Keratinocyte (primary cell): ENCODE data around the gene SYCE3. TPM values are rescaled to one million over a fixed set of nuclear protein-coding genes. Genes with fewer than 3 reads are reported as not detected.

Experiments used
- DNase-seq: peaks from one replicate; pipeline ENCODE4 v3.0.0-alpha.2; 2011; ENCODE audit warnings: low read depth, missing footprints, low spot score
- FAIRE-seq: peaks from 2 replicates; lab custom pipeline; 2011; peaks lifted over from hg19 to GRCh38; lab: Jason Lieb, UNC
- H2AFZ ChIP-seq: 2 replicates; pipeline ENCODE4 v1.6.0; 2012; ENCODE audit warnings: low read length, control low read depth, inconsistent platforms; ENCODE audit not compliant: control insufficient read depth
- H3K27ac ChIP-seq: 2 replicates; pipeline ENCODE4 v1.5.1; 2011; ENCODE audit warnings: low read length; ENCODE audit not compliant: control insufficient read depth, insufficient read depth
- H3K27me3 ChIP-seq: 3 replicates; pipeline ENCODE4 v1.6.0; 2011; ENCODE audit warnings: low read length; ENCODE audit not compliant: control insufficient read depth, insufficient read depth; ENCODE audit errors: extremely low read depth
- H3K36me3 ChIP-seq, 2 experiments: 2 replicates in 1 of 2; 3 replicates in 1 of 2; pipeline ENCODE4 v1.5.1; 2011; ENCODE audit warnings: low read length in 2 of 2, mild to moderate bottlenecking in 1 of 2; ENCODE audit not compliant: control insufficient read depth in 2 of 2, insufficient read depth in 2 of 2; ENCODE audit errors: extremely low read depth in 1 of 2
- H3K4me1 ChIP-seq: 3 replicates; pipeline ENCODE4 v1.5.1; 2011; ENCODE audit warnings: low read length; ENCODE audit not compliant: control insufficient read depth, insufficient read depth; ENCODE audit errors: extremely low read depth
- H3K4me2 ChIP-seq: 3 replicates; pipeline ENCODE4 v1.6.0; 2011; ENCODE audit warnings: low read depth, low read length; ENCODE audit not compliant: control insufficient read depth, insufficient read depth; ENCODE audit errors: extremely low read depth
- H3K4me3 ChIP-seq, 3 experiments: fragments of 200-600 bp in 1 of 3; sonication (generic) in 1 of 3; 2 replicates in 2 of 3; 3 replicates in 1 of 3; pipeline ENCODE4 v1.5.1; 2011 to 2016; ENCODE audit warnings: low read length in 3 of 3, mild to moderate bottlenecking in 3 of 3, control low read depth in 2 of 3, inconsistent platforms in 1 of 3, low read depth in 1 of 3, mixed read lengths in 1 of 3, mixed run types in 1 of 3, moderate library complexity in 1 of 3; ENCODE audit not compliant: control insufficient read depth in 2 of 3, insufficient read depth in 2 of 3; ENCODE audit errors: extremely low read depth in 1 of 3
- H3K79me2 ChIP-seq: 2 replicates; pipeline ENCODE4 v1.6.0; 2012; ENCODE audit warnings: low read length; ENCODE audit not compliant: control insufficient read depth, insufficient read depth
- H3K9ac ChIP-seq: 3 replicates; pipeline ENCODE4 v1.6.0; 2011; ENCODE audit warnings: low read length; ENCODE audit not compliant: control insufficient read depth, insufficient read depth; ENCODE audit errors: extremely low read depth
- H3K9me1 ChIP-seq: 3 replicates; pipeline ENCODE4 v1.6.0; 2011; ENCODE audit warnings: low read length; ENCODE audit not compliant: control insufficient read depth, insufficient read depth; ENCODE audit errors: extremely low read depth
- H3K9me3 ChIP-seq: 2 replicates; pipeline ENCODE4 v1.5.1; 2012; ENCODE audit warnings: low read depth, low read length; ENCODE audit not compliant: control insufficient read depth
- H4K20me1 ChIP-seq: 3 replicates; pipeline ENCODE4 v1.6.0; 2011; ENCODE audit warnings: low read length; ENCODE audit not compliant: control insufficient read depth, insufficient read depth; ENCODE audit errors: extremely low read depth
- CTCF ChIP-seq, 3 experiments: IDR thresholded peaks in 1 of 3; conservative IDR thresholded peaks in 1 of 3; optimal IDR thresholded peaks in 1 of 3; 2 replicates in 2 of 3; 3 replicates in 1 of 3; pipeline versions ENCODE3 to v1.5.1; 2011; ENCODE audit warnings: low read length in 3 of 3, mild to moderate bottlenecking in 3 of 3, moderate library complexity in 2 of 3, control low read depth in 1 of 3, inconsistent platforms in 1 of 3; ENCODE audit not compliant: insufficient read depth in 2 of 3; ENCODE audit errors: extremely low read depth in 1 of 3
- EZH2 ChIP-seq: IDR thresholded peaks from one replicate; pipeline ENCODE4 v1.6.1; 2012; ENCODE audit warnings: inconsistent platforms, mild to moderate bottlenecking, low read length, moderate library complexity
- dilution Hi-C: fragments of 300-500 bp; cut with MboI; formaldehyde crosslinking; loops from one replicate; pipeline ENCODE4 v1.7.0; 2020; ENCODE audit warnings: low sequenced_read_pairs; ENCODE audit not compliant: extremely low pct_ligation_motif_present
- polyA plus RNA-seq, 5 experiments: library from polyadenylated mRNA; depleted of rRNA in 3 of 5; stranded (reverse) in 3 of 5; stranded (forward) in 1 of 5; unstranded in 1 of 5; fragments of >200 nt; gene quantifications; 1 replicate in 1 of 5; 2 replicates in 3 of 5; 3 replicates in 1 of 5; pipeline versions ENCODE4 v1.2.1 to v1.2.3, GENCODE V29; 2011 to 2012; ENCODE audit warnings: missing spikeins in 2 of 5, low read depth in 1 of 5, low replicate concordance in 1 of 5

SYCE3 gene
- polyA plus RNA-seq, 1 donor (not counting 4 experiments of a cell fraction or from before 2014, with no cell fraction given), result 0.17 TPM

- TF ChIP-seq EZH2 (no peak), CTCF (optimal IDR thresholded peaks at IDR 0.05 in 1 of 3, IDR thresholded peaks at IDR 0.05 in 1 of 3, conservative IDR thresholded peaks at IDR 0.05 in 1 of 3; ENCODE audit: extremely low read depth in 1 of 3, insufficient read depth in 2 of 3, low read length in 3 of 3) (no peak)
- Histone ChIP-seq H3K9me3 (no peaks in the 10 kb centered on the region), H2AFZ (no peak overlapping the region), H3K4me1 (peaks cover 12% of the 10 kb centered on the region), H3K4me3 (no peak overlapping the region), H3K4me2 (no peak overlapping the region), H3K79me2 (peaks cover 15% of the 10 kb centered on the region), H3K9ac (no peak overlapping the region), H3K36me3 (peaks cover 5 to 11% of the 10 kb centered on the region in 2 experiments), H3K27ac (no peak overlapping the region), H4K20me1 (no peaks in the 10 kb centered on the region), H3K27me3 (no peaks in the 10 kb centered on the region), H3K9me1 (no peaks in the 10 kb centered on the region)
- dilution Hi-C loops, result no loop called here
- FAIRE-seq (no peak), DNase-seq (no peak)
Measured at GRCh38 chr22:50579752-50580151, 17.0 kb upstream of the SYCE3 start.

- Histone ChIP-seq H4K20me1 (no peaks in the 10 kb centered on the region), H3K36me3 (peaks cover 8 to 11% of the 10 kb centered on the region in 2 experiments), H2AFZ (no peak overlapping the region), H3K9ac (no peak overlapping the region), H3K79me2 (peaks cover 15% of the 10 kb centered on the region), H3K27me3 (no peaks in the 10 kb centered on the region), H3K9me3 (no peaks in the 10 kb centered on the region), H3K27ac (no peak overlapping the region), H3K4me2 (no peak overlapping the region), H3K4me3 (no peak overlapping the region), H3K9me1 (no peaks in the 10 kb centered on the region), H3K4me1 (peaks cover 11% of the 10 kb centered on the region)
- TF ChIP-seq EZH2 (no peak), CTCF (optimal IDR thresholded peaks at IDR 0.05 in 1 of 3, IDR thresholded peaks at IDR 0.05 in 1 of 3, conservative IDR thresholded peaks at IDR 0.05 in 1 of 3; ENCODE audit: extremely low read depth in 1 of 3, insufficient read depth in 2 of 3, low read length in 3 of 3) (no peak)
- FAIRE-seq, result no peak
- dilution Hi-C loops, result no loop called here
- DNase-seq, result no peak
Measured at GRCh38 chr22:50578776-50579310, 16.1 kb upstream of the SYCE3 start.
